Subcutaneous adipose tissue (tissue), 4 donors: Measurements from ENCODE around the gene IFT22. TPM values are rescaled to one million over a fixed set of nuclear protein-coding genes. Genes with fewer than 3 reads are reported as not detected.

Source experiments
- total RNA-seq, 4 donors: library from RNA; depleted of rRNA; stranded (reverse); fragments of >200 nt; gene quantifications; one replicate each; pipeline ENCODE4 v1.1.0, GENCODE V29; 2016
- TF ChIP-seq, protein P1 (sequence below): fragments of 450-650 bp; IDR thresholded peaks from one replicate; pipeline ENCODE4 v1.5.1; 2016; ENCODE audit warnings: low read depth, mild to moderate bottlenecking, control low read depth, antibody characterized with exemption, moderate library complexity

Gene IFT22
- total RNA-seq, 4 donors from 2014 or later: 10.4 to 17.8 (median 15.7) TPM

DNA sequence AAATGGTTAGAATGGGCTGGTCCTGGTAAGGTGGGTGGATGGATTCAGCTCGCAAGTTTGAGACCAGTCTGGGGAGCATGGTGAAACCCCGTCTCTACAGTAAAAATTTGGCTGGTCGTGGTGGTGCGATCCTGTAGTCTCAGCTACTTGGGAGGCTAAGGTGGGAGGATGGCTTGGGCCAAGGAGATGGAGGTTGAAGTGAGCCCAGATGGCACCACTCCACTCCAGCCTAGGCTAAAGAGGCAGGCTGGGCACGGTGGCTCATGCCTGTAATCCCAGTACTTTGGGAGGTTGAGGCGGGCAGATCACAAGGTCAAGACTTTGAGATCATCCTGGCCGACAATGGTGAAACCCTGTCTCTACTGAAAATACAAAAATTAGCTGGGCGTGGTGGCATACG is 15.3 kb downstream of the IFT22 start:
- TF ChIP-seq, protein P1, sequence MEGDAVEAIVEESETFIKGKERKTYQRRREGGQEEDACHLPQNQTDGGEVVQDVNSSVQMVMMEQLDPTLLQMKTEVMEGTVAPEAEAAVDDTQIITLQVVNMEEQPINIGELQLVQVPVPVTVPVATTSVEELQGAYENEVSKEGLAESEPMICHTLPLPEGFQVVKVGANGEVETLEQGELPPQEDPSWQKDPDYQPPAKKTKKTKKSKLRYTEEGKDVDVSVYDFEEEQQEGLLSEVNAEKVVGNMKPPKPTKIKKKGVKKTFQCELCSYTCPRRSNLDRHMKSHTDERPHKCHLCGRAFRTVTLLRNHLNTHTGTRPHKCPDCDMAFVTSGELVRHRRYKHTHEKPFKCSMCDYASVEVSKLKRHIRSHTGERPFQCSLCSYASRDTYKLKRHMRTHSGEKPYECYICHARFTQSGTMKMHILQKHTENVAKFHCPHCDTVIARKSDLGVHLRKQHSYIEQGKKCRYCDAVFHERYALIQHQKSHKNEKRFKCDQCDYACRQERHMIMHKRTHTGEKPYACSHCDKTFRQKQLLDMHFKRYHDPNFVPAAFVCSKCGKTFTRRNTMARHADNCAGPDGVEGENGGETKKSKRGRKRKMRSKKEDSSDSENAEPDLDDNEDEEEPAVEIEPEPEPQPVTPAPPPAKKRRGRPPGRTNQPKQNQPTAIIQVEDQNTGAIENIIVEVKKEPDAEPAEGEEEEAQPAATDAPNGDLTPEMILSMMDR: no peak

DNA sequence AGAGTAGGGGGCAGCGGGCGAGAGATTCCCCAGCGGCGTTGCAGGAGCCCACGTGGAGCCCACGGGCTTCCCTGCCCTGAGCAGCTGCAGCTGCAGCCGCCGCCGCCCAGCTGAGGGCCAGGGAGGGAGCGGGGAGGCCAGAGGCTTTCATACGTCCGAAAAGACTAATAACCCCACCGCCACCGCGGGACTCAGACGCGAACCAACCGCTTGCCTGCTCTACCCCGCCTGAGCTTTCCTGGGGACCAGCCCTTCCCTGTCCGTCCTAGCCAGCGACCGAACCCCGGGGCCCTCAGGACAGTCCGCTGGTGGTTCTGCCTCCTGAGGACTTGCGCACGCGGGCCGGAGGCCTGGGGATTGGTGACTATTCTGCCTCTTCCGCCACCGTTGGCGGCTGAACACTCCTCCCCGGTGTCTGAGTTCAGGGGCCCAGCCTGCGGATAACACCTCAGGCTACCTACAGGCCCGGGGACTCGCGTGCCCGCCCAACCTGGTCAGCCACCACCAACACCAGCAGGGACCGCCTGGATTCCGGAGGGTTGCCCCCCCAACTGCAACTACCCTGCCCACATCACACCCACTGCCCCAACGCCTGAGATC is 18.4 kb downstream of the IFT22 start:
- TF ChIP-seq, protein P1: no peak

DNA sequence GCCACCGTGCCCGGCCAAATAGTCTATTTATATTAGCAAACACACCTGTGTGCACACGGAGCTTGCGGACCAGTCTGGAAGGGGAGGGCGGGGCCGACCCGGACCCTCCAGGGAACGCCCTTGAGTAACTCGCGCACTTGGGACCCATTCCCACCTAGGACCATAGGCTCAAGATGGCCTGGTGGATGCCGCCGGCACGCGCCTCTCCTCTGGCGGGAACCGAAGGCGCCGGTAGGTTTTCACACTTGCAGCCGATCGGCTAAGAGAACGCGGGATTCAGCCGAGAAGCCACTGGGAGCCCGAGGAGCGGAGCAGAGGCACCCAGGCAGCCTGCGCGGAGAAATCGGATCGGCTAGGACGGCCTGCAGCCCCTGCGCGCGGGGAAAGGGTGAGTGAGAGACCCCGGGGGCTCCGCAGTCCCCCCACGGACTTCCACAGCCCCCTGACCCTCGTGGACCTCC is 18.9 kb downstream of the IFT22 start:
- TF ChIP-seq, protein P1: no peak

DNA sequence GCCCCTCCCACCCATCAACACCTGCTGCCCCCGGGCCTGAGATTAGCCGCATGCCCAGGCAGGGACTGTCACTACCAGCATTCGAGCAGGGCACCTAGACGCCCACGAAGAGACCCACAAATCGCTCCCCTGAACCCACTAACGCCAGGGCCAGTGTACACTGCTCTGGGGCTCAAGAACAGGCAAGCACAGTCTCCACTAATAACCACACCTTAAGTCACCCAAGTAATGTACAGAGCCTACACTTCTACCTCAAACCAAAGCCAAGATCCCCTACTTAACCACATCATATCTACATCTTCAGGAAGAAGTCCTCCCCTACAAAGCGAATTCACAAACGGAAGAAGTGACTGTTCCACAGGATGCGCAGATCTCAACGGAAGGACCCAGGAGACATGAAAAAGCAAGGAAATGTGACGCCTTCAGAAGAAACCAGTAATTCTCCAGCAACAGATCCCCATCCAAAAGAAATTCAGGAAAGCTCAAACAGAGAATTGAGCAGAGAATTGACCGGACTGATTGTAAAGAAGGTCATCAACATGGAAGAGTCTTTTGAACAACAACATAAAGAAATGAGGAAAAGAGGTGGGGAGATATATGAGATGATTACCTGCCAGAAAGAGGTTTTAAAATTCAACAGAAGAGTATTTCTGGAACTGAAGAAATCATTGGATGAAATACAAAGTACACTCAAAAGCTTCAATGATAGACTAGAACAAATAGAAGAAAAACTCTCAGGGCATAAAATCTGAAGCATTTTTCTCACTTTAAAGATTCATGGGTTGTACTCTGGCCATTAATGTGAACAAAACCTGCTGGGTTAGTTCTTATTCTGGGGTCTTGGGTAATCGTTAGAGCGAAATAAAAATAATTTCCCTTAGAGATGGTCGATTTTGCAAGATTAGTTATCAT is 20.9 kb downstream of the IFT22 start:
- TF ChIP-seq, protein P1: no peak

DNA sequence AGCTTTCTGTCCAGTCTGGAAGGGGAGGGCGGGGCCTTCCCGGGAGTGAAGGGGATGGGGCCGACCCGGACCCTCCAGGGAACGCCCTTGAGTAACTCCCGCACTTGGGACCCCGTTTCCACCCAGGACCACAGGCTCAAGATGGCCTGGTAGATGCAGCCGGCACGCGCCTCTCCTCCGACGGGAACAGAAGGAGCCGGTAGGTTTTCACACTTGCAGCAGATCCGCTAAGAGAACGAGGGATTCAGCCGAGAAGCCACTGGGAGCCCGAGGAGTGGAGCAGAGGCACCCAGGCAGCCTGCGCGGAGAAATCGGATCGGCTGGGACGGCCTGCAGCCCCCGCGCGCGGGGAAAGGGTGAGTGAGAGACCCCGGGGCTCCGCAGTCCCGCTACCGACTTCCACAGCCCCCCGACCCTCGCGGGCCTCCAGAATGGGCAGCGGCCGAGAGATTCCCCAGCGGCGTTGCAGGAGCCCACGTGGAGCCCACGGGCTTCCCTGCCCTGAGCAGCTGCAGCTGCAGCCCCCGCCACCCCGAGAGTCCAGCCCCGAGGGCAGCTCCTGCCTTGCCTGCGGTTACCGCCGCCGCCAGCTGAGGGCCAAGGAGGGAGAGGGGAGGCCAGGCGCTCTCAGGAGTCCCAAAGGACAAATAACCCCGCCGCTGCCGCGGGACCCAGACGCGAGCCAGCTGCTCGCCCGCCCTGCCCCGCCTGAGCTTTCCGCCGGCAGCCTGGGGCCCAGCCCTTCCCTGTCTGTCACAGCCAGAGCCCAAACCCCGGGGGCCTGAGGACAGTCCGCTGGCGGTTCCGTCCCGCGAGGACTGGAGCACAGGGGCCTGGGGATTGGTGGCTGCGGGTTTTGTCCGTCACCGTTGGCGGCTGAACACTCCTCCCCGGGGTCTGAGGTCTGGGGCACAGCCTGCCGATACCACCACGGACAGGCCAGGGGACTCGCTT is 21.8 kb downstream of the IFT22 start:
- TF ChIP-seq, protein P1: no peak

DNA sequence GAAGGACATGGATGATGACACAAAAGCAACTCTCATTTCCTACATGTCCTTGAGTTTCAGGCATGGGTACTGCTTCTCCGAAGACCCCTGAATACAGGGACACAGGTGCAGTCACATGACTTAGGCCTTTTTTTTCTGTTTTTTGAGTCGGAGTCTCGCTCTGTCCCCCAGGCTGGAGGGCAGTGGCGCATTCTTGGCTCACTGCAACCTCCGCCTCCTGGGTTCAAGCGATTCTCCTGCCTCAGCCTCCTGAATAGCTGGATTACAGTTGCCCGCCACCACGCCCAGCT is 26.8 kb downstream of the IFT22 start:
- TF ChIP-seq, protein P1: no peak
